HG03565 (cell line): ENCODE measurements around the gene NLK.
"Not testable (repeated sequence)": the region's sequence is repeated elsewhere in the genome, so short reads cannot be mapped to it uniquely, and the experiment has no call there.

Source experiments
- ATAC-seq: cut with Tn5 transposase; IDR thresholded peaks from one replicate; pipeline ENCODE4 v1.9.1; 2021; ENCODE audit warnings: mild to moderate bottlenecking, moderate library complexity; ENCODE audit not compliant: unreplicated experiment

Gene NLK

GRCh38 chr17:28042657-28042720 lies at the start of gene NLK:
TSS of gene NLK (plus strand) at chr17:28042677. CDS start at chr17:28042874, 197 bp downstream.
- ATAC-seq, result no peak

DNA sequence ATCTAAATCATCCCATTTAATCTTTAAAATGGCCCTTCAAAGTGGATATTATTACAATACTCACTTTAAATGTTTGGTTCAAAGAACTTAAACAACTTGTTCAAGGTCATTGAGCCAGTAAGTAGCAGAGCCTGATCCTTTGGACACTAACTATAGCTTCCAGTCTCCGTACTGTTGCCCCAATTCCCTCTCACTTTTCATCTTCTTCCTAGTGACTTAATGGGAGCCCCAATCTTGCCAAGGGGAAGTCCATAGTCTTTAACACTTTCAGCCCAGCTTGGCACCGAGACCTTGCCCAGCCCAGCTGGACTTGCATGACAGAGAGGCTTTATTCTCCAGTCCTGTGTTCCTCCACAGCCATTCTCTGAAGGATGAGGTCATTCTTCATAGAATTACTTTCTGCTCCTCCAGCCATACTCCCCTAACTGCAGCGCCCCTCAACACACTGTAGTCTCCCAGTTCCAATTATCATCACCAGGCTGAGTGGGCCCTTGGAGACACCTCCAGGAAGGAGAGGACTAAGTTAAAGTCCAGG lies 49.2 kb upstream of the NLK start:
- no peak for ATAC-seq

DNA sequence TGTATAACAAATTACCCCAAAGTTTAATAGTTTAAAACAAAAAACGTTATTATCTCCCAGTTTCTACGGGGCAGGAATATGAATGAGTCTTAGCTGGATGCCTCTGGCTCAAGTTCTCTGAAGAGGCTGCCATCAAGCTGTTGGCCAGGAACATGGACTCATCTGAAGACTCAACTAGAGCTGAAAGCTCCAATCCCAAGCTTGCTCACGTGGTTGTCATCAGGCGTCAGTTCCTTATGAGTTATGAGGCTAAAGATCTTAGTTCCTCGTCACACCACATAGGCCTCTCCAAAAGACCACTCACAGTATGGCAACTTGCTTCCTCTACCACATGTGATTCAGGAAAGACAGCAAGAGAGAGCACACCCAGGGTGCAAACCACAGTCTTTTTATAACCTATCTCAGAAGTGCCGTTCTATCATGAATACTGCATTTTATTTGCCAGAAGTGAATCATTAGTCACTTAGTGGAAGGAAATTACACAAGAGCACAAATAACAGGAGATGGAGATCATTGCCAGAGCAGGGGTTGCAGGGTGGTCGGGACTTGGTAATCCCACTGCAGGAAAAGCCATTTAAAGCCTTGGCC lies 48.7 kb upstream of the NLK start:
- no peak for ATAC-seq

DNA sequence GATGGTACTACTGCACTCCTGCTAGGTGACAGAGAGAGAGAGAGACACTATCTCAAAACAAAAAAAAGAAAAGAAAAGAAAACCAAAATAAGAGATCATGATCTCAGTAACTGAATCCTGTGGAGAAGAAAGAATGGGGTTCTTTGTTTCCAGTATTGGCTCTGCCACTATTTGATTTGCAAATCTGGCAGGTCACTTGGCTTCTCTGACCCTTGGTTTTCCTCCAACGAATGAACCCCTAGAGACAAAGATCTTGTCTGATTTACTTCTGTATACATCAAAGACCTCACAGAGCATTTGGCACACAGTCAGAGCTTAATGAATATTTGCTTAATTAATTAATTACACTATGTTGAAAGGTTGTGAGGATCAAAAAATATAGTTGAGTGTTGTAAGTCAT lies 47.9 kb upstream of the NLK start:
- ATAC-seq, result no peak

- ATAC-seq, result no peak
Measured at GRCh38 chr17:27995554-27995953, 46.9 kb upstream of the NLK start.

DNA sequence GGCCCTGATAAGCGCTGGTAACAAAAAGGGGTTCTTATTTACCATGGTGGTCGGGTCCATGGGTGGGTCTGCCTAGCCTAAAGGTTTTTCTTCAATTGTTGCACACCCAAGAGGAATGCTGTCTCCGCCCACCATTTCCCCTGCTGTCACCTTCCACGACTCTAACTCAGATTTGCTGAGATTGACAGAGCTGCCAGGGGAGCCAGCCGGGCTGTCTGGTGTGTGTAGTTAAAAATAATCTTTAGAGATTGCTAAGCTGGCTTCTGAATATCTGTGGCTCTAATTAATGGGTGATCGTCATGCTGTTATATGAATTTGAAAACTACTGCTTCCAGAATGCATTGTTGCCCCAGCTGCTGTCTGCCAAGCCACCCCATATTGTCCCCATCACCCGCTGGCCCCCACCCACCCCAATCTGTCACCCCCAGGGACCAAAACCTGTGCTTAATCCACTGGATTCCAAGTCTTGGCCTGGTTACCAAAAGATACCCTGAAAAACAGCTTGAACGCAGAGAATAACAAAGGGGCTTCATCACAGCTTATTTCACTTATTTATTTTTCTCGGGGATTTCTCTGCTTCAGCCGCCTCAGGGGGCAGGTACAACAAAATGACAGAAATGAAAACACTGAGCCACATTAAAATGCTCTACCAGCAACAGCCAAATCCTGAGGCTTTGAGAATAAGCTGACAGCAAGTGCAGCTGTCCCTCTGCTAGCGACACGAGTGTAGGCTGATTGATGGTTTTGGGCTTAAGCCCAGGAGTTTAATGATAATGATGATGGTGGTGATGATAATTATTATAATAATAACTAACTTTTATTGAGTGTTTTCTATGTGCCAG lies 46.1 kb upstream of the NLK start:
- no peak for ATAC-seq

DNA sequence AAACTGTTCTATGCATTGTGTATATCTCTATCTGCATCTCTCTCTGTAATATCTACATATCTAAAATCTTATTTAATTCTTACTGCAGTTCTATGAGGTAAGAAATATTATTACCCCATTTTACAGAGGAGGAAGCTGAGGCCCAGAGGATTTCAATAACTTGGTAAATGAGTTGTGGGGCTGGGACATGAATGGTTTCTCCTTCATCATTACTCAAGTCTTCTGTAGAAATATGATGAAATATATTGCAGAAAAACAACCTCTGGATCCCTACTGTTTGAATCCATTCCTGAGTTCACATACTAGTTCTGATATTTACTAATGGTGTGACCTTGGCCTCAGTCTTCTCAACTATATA lies 45.5 kb upstream of the NLK start:
- ATAC-seq, result no peak

GRCh38 chr17:27997522-27997921 lies 45.0 kb upstream of the NLK start:
- ATAC-seq, result no peak

DNA sequence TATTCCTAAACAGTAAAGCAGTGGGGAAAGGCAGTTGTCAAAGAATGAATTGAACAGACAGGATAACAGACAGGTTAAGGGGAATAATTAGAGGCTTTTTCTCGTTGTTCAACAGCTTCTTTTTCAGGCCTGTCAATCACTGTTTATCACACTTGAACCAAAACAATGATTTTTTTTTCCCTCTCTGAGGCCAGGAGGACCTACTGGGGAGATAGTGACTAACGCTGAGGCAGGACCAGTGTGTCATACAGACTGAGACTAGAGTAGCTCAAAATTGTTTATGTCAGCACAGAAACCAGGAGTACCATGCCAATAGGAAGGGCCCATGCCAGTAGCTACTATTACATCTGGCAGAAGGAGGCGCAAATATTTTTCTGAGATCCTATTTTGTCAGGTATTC lies 41.3 kb upstream of the NLK start:
- no peak for ATAC-seq

GRCh38 chr17:28004344-28004743 lies 38.1 kb upstream of the NLK start:
- no peak for ATAC-seq

GRCh38 chr17:28007925-28008324 lies 34.6 kb upstream of the NLK start:
- not testable (repeated sequence) for ATAC-seq

GRCh38 chr17:28008513-28008912 lies 34.0 kb upstream of the NLK start:
- ATAC-seq, result no peak

GRCh38 chr17:28010406-28010805 lies 32.1 kb upstream of the NLK start:
- no peak for ATAC-seq

GRCh38 chr17:28018439-28019070 lies 23.9 kb upstream of the NLK start:
- ATAC-seq, result no peak

- no peak for ATAC-seq
Measured at GRCh38 chr17:28020515-28020914, 22.0 kb upstream of the NLK start.

DNA sequence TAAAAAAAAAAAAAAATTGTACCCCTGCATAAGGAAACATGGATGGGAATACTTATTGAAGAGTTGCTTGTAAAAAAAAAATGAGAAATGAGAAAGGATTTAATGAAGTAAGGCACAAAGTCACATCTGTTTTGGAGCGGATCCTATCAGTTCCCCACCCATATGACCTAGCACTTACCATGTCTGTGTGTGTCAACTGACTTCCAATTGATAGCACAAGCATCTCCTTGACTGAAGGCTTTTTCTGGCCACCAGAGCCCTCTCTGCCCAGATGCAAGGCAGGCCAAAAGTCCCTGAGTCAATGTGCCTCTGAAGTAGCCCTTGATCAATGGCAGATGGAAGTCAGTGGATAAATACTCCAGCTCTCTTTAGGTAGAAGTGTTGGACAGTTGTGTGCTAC lies 13.4 kb upstream of the NLK start:
- ATAC-seq, result no peak

DNA sequence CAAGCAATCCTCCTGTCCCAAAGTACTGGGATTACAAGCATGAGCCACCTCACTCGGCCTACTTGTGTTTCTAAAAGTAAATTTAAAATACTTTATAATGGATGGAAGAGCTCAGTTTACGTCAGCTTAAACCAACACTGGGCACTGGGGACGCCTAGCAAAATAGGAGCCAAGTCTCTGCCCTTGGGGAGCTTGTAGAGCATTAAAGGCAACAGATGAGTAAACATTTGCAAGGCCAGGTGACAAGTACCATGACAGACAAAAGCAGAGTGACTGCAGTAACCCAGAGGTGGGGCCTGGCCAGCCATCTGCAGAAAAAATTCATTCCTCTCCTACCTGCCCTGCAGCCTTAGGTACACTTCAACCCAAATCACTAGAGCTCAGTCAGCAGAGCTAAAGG lies 12.1 kb upstream of the NLK start:
- no peak for ATAC-seq

GRCh38 chr17:28031174-28031573 lies 11.3 kb upstream of the NLK start:
- no peak for ATAC-seq

GRCh38 chr17:28033972-28034714 lies 8.3 kb upstream of the NLK start:
- ATAC-seq, result no peak

GRCh38 chr17:28035452-28035851 lies 7.0 kb upstream of the NLK start:
- not testable (repeated sequence) for ATAC-seq

- ATAC-seq, result not testable (repeated sequence)
Measured at GRCh38 chr17:28035884-28036283, 6.6 kb upstream of the NLK start.

GRCh38 chr17:28038802-28039201 lies 3.7 kb upstream of the NLK start:
- no peak for ATAC-seq
